Inflammatory macrophage (primary cell): ENCODE measurements around the gene PPIL4.
A peak's percentile ranks its signal among the peaks of the same experiment; 100 is the strongest.
"Not testable (repeated sequence)": the region's sequence is repeated elsewhere in the genome, so short reads cannot be mapped to it uniquely, and the experiment has no call there.

Experiments
- DNase-seq, 2 donors: peaks; one replicate each; pipeline ENCODE4 v3.0.0-alpha.2; 2020 to 2022

PPIL4 gene

GRCh38 chr6:149515494-149515893, 30.3 kb downstream of the PPIL4 start:
- DNase-seq, result no peak

DNA sequence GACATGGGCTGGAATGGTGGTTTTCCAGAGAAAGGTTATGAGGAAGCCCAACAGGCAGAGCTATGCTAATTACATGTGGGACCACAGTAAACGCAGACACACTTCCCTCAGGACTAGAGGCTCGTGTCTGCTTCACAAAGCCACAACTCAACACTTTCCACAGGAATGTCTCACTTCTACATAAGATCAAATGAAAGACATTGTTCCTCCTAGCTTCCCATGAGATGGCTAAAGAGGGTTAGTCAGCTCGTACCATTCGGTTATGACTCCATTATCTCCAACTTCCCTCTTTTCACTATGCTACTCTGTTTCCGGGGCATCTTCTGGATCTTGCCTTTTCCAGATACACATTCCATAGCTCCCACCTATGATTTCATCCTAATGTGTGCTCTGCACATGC, 31.9 kb downstream of the PPIL4 start:
- peak; percentile 71 to 75 for DNase-seq

DNA sequence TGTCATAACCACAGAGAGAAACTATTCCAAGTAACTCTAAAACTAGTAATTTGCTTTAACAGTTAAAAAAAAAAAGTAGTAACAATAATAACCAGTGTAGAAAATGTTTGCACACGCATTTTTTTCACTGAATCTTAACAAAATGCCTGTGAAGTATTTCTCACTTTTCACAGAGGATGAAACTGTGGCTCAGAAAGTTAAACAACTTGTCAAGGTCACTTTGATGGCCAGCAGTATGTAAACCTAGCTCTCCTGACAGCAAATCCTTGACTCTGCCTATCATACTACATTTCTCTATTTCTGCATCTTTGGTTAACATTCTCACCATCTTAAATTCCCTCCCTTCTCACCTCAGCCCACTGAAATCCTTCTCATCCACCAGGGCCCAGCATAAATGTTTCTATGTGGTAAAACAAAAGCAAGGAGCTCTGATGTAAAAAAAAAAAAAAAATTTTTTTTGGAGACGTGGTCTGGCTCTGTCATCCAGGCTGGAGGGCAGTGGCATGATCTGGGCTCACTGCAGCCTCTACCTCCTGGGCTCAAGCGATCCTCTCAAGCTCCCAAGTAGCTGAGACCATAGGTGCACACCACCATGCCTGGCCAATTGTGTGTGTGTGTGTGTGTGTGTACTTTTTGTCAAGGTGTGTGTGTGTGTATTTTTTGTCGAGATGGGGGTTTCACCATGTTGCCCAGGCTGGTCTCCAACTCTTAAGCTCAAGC, 34.9 kb downstream of the PPIL4 start:
- no peak for DNase-seq

GRCh38 chr6:149508485-149508884, 37.4 kb downstream of the PPIL4 start:
- no peak for DNase-seq

DNA sequence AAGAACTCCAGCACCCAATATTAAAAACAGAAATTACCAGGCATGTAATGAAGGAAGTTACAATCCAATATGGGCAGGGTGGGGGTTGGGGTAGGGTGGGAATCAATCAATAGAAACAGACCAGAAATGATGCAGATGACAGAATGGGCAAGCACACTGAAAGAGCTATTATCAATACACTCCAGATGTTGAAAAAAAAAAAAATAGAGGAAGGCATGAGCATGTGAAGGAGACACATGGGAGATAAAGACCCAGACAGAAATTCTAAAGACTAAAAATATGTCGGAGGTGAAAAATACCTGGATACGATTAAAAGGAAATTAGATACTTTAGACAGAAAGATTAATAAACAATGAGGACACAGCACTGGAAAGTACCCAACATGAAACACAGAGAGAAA, 42.0 kb downstream of the PPIL4 start:
- no peak for DNase-seq

DNA sequence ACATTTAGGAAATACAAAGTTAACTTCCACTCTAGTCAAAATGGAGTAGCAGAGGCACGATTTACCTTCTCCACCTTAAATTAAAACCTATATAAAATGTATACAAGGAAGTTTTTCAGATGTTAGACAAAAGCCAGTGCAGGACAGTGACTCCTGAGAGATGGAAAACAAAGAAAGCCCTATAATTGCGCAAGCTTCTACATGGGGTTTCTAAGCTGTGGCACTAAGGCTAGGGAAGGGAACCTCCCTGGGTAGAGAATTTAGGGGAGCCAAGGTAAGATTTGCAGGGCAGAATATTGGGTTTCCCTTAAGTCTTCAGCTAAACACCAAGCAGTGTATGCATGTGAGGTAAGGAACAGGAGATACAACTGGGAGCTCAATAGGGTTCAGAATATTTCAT, 42.6 kb downstream of the PPIL4 start:
- DNase-seq, result no peak

DNA sequence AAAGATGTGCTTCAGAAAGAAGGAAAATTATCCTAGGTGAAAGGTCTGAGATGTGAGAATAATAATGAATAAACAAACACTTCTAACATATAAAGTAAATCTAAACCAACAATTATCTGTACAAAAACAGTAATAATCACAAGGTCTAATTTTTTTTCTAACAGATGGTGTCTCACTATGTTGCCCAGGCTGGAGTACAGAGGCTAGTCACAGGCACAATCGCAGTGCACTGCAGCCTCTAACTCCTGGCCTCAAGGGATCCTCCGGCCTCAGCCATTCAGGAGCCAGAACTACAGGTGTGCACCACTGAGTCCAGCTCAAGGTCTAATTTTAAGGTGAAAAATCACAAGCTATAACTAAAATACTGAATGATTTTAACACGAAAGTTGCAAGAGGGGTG, 44.1 kb downstream of the PPIL4 start:
- no peak for DNase-seq

DNA sequence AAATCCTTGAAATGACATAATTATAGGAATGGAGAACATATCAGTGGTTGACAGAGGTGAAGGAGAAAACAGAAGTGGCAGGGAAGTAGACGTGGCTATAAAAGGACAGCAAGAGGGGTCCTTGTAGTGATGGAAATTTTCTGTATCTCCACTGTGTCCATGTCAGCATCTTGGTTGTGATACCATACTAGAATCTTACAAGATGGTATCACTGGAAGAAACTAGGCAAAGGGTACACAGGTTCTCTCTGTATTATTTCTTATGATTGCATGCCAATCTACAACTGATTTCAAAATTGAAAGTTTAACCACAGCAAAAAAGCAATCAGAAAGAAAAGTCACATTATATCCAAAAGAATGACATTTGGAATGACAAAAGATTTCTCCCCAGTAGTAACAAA, 44.6 kb downstream of the PPIL4 start:
- DNase-seq, result no peak

GRCh38 chr6:149500096-149500495, 45.7 kb downstream of the PPIL4 start:
- DNase-seq, result peak; percentile 58 to 67

DNA sequence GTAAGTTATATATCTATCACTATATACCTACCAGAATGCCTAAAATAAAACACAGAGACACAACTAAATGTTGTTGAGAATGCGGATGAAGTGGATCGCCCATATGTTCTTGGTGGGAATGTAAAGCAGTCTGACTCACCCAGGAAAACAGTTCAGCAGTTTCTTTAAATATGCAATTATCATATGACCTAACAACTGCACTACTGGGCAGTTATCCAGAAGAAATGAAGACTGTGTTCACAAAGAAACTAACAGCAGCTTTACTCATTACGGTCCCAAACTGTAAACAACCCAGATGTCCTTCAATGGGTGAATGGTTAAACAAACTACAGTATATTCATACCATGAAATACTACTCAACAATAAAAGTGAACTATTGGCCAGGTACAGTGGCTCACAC, 46.8 kb downstream of the PPIL4 start:
- DNase-seq, result peak; percentile 44 to 45

- DNase-seq, result no peak
These were observed 48.5 kb downstream of the PPIL4 start for GRCh38 chr6:149497365-149497764.

DNA sequence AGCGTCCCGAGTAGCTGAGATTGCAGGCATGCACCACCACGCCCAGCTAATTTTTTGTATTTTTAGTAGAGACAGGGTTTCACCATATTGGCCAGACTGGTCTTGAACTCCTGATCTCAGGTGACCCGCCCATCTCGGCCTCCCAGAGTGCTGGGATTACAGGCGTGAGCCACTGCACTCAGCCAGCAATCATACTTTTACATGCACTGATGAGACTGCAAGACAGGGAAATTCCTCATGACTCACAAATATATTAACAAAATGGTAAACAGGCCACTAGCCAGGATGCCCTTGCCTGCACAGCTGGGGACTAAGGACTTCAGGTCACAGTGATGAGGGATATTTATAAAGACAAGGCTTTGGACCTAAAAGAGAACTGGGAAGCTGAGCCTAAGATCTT, 49.2 kb downstream of the PPIL4 start:
- not testable (repeated sequence) for DNase-seq

GRCh38 chr6:149495349-149496016, 50.4 kb downstream of the PPIL4 start:
- DNase-seq, result not testable (repeated sequence)

GRCh38 chr6:149494810-149495209, 51.0 kb downstream of the PPIL4 start:
- not testable (repeated sequence) for DNase-seq

GRCh38 chr6:149493761-149494320, 52.0 kb downstream of the PPIL4 start:
- DNase-seq, result peak; percentile 42 to 49

DNA sequence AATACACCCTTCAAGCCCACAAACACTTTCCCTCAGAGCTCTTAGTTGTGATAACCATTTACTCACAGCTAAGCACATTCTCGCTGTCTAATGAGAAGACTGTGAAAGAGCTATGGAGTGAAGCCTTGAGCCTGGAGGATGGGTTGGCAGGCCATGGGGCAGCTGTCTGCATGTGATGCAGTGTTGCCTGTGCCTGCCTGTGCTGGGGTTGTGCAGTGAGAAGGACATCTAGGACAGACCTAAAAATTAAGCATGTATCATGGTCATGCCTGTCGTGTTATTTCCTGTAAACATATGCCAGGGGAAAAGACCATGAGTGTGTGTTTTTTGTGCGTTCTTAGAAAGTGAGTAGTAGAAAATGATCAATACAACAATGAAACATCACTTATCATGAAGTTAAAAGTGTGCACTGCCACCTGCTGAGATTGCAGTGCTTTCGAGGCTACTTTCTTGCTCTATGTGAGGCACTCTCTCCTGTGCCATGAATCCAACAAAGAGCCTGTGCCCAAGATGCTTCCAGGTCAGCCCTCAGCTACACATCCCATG, 53.0 kb downstream of the PPIL4 start:
- DNase-seq, result no peak

- DNase-seq, result no peak
These were observed 55.9 kb downstream of the PPIL4 start for GRCh38 chr6:149489967-149490366.

- DNase-seq, result peak in 1 of 2 donors; percentile 72
These were observed 57.0 kb downstream of the PPIL4 start for GRCh38 chr6:149488815-149489214.

DNA sequence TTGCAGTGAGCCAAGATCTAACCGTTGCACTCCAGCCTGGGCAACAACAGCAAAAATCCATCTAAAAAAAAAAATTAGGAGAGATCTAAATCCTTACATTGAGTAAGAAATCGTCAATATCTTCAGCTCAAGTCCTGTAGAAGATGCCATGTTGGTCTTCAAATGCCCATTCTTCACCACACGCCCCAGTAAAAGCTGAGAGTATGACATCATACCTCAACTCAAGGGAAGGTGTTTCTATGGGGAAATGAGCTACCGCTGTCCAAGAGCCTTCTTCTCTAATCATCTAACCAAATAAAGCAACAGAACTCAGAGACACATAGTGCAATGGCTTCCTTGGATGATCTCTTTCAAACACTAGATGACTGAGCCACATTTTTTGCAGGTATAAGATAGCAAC, 58.5 kb downstream of the PPIL4 start:
- DNase-seq, result no peak

GRCh38 chr6:149484733-149485700, 60.8 kb downstream of the PPIL4 start, which contains the start of gene ZC3H12D:
TSS of gene ZC3H12D (minus strand) at chr6:149485014. CDS start at chr6:149474543, 10,471 bp downstream.
- DNase-seq, result peak; percentile 39 to 55

DNA sequence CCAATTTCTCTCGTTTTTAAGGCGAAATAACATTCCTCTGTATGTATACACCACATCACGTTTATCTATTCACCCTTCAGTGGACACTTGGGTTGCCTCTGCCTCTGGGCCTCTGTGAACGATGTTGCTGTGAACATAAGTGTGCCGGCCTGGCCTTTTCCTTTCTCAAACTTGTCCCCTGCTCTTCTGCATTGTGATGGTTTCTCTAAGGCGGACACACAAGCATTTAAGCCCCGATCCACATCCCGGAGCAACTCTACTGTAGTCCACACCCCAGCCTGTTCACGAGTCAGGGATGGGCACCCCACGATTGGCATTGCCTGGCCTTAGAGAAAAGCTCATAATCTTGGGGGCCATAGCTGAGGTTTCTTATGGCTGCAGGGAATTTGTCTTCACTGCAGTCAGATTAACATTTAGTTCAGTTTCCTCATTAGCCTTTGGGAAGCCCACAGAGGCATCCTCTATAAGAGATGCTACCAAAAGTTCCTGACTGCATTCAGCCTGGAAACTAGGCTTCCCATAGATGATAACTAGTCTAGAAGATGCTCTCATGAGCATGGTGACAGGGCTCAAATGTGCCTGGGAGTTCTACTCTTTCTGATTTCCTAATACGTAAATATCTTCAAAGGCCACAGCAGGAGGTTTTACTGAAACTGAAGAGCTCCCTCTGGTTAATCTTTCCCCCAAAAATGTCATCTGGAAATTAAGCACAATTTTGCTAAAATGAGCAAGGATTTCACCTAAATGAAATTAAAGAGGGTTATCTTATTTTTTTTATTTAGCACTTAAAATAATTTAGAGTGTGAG, 61.8 kb downstream of the PPIL4 start:
- DNase-seq, result no peak

DNA sequence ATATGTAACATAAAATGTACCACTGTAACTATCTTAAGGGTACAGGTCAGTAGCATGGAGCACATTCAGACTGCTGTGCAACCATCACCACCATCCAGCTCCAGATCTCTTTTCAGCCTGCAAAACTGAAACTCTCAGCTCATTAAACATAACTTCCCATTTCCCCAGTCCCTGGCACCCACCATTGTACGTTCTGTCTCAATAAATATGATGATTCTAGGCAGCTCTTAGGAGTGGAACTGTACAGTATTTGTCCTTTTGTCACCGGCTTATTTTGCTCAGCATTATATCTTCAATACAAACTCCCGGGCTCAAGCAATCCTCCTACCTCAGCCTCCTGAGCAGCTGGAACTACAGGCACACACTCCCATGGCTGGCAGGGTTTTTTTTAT, 62.5 kb downstream of the PPIL4 start:
- peak; percentile 64 to 66 for DNase-seq
